K562 (cell line): ENCODE data around the gene DCST1. TPM values are rescaled to one million over a fixed set of nuclear protein-coding genes. Genes with fewer than 3 reads are reported as not detected.
A peak's percentile ranks its signal among the peaks of the same experiment; 100 is the strongest.

Source experiments
- ATAC-seq: fragments of 200-7000 bp; cut with Tn5 transposase; 3 replicates; pipeline ENCODE4 v1.9.1; 2020; ENCODE audit warnings: moderate library complexity
- BruUV-seq: library from RNA; stranded (reverse); fragments of 400-500 nt; replicated peaks from 2 replicates; lab custom pipeline; 2021; lab: Mats Ljungman, UMichigan
- CTCF ChIA-PET: fragments of 300-600 bp; formaldehyde crosslinking; extraction: SDS; loops from one replicate; lab custom pipeline; 2021; ENCODE audit warnings: low intra/inter-chr PET ratio; lab: Yijun Ruan, JAX
- POLR2A ChIA-PET: fragments of 300-600, 350-650 bp; sonication (Branson Sonifier 250); formaldehyde crosslinking; extraction: SDS; loops from one replicate; lab custom pipeline; 2021; ENCODE audit warnings: antibody characterized with exemption, inconsistent platforms; lab: Yijun Ruan, JAX
- DNase-seq, 4 experiments: peaks; one replicate each; pipeline versions ENCODE4 v3.0.0 to v3.0.0-alpha.2; 2011 to 2018; ENCODE audit warnings: low spot score in 3 of 4, mixed read lengths in 3 of 4; ENCODE audit errors: extremely low read depth in 1 of 4
- FAIRE-seq: peaks from 2 replicates; lab custom pipeline; 2011; peaks lifted over from hg19 to GRCh38; lab: Jason Lieb, UNC
- H2AFZ ChIP-seq: 2 replicates; pipeline ENCODE4 v1.6.0; 2011; ENCODE audit warnings: low read depth, low read length, control low read depth, inconsistent platforms
- H3K27ac ChIP-seq: fragments of 200-600 bp; 3 replicates; pipeline ENCODE4 v1.8.0; 2011; ENCODE audit warnings: low read depth, mild to moderate bottlenecking, control low read depth, inconsistent platforms, low read length, moderate library complexity, mixed read lengths; ENCODE audit errors: extremely low read depth
- H3K27me3 ChIP-seq, 2 experiments: fragments of 300-600 bp in 1 of 2; 2 replicates in 1 of 2; 3 replicates in 1 of 2; pipeline versions ENCODE4 v1.6.0 to v1.8.0; 2011; ENCODE audit warnings: inconsistent platforms in 2 of 2, low read length in 2 of 2, mild to moderate bottlenecking in 1 of 2, mixed read lengths in 1 of 2, moderate library complexity in 1 of 2; ENCODE audit not compliant: control insufficient read depth in 2 of 2, insufficient read depth in 2 of 2
- H3K36me3 ChIP-seq: fragments of 300-600 bp; 3 replicates; pipeline ENCODE4 v1.8.0; 2011; ENCODE audit warnings: mild to moderate bottlenecking, low read length, inconsistent platforms; ENCODE audit not compliant: control insufficient read depth, insufficient read depth
- H3K4me1 ChIP-seq, 2 experiments: fragments of 200-600 bp in 1 of 2; replicated peaks in 1 of 2; 2 replicates in 1 of 2; 3 replicates in 1 of 2; pipeline versions ENCODE4 v1.5.1 to v1.8.0; 2011; ENCODE audit warnings: inconsistent platforms in 2 of 2, low read length in 2 of 2, mild to moderate bottlenecking in 1 of 2, mixed read lengths in 1 of 2, moderate library complexity in 1 of 2; ENCODE audit not compliant: control insufficient read depth in 2 of 2, insufficient read depth in 2 of 2
- H3K4me2 ChIP-seq: 2 replicates; pipeline ENCODE4 v1.6.1; 2011; ENCODE audit warnings: low read length, control low read depth, inconsistent platforms, mixed read lengths; ENCODE audit not compliant: insufficient read depth
- H3K4me3 ChIP-seq: fragments of 200-600 bp; sonication (generic), shearing (Covaris generic); 2 replicates; pipeline ENCODE4 v1.5.1; 2016; ENCODE audit warnings: control low read depth, inconsistent platforms
- H3K79me2 ChIP-seq: fragments of 200-600 bp; 3 replicates; pipeline ENCODE4 v1.8.0; 2011; ENCODE audit warnings: low read length, inconsistent platforms; ENCODE audit not compliant: control insufficient read depth, insufficient read depth
- H3K9ac ChIP-seq, 2 experiments: 2 replicates each; pipeline versions ENCODE4 v1.6.0 to v1.6.1; 2011; ENCODE audit warnings: low read depth in 2 of 2, low read length in 2 of 2, control low read depth in 1 of 2, inconsistent platforms in 1 of 2, mild to moderate bottlenecking in 1 of 2, mixed read lengths in 1 of 2; ENCODE audit not compliant: insufficient read depth in 1 of 2
- H3K9me1 ChIP-seq: one replicate; pipeline ENCODE4 v1.6.0; 2011; ENCODE audit warnings: inconsistent platforms, mild to moderate bottlenecking, low read length, moderate library complexity; ENCODE audit not compliant: control insufficient read depth, insufficient read depth
- H3K9me3 ChIP-seq: replicated peaks from 2 replicates; pipeline ENCODE4 v1.5.1; 2011; ENCODE audit warnings: low read depth, low read length, inconsistent platforms; ENCODE audit not compliant: control insufficient read depth, insufficient read depth
- H4K20me1 ChIP-seq: replicated peaks from 2 replicates; pipeline ENCODE4 v1.6.1; 2011; ENCODE audit warnings: low read length, inconsistent platforms, mixed read lengths; ENCODE audit not compliant: control insufficient read depth, insufficient read depth
- CTCF ChIP-seq, 3 experiments: IDR thresholded peaks in 2 of 3; conservative IDR thresholded peaks in 1 of 3; 2 replicates each; pipeline ENCODE4 v1.5.1; 2011 to 2012; ENCODE audit warnings: low read length in 3 of 3, mild to moderate bottlenecking in 3 of 3, control low read depth in 2 of 3, improper control_type of control experiment in 1 of 3, inconsistent platforms in 1 of 3, low read depth in 1 of 3, mixed read lengths in 1 of 3, moderate library complexity in 1 of 3; ENCODE audit not compliant: insufficient read depth in 2 of 3
- FIP1L1 ChIP-seq: fragments of 200-400 bp; formaldehyde crosslinking; IDR thresholded peaks from 2 replicates; pipeline ENCODE4 v1.6.1; 2018; ENCODE audit warnings: mild to moderate bottlenecking, low read depth, low read length; ENCODE audit not compliant: poor library complexity, severe bottlenecking
- FOXM1 ChIP-seq, 2 experiments: fragments of 450-650 bp in 1 of 2; sonication (generic) in 1 of 2; formaldehyde crosslinking in 1 of 2; IDR thresholded peaks; 2 replicates each; pipeline versions ENCODE4 v1.6.1 to v1.9.0; 2017 to 2022; ENCODE audit warnings: low read depth in 2 of 2, mild to moderate bottlenecking in 2 of 2, missing genetic modification reagents in 1 of 2, moderate library complexity in 1 of 2
- MBD1 ChIP-seq: fragments of 250-450 bp; sonication (Bioruptor Pico); IDR thresholded peaks from 2 replicates; pipeline ENCODE4 v1.8.0; 2022; ENCODE audit warnings: inconsistent platforms
- NR3C1 ChIP-seq: sonication (generic); formaldehyde crosslinking; IDR thresholded peaks from 2 replicates; pipeline ENCODE4 v1.8.1; 2022; ENCODE audit warnings: missing genetic modification reagents
- PCBP1 ChIP-seq: fragments of 200-400 bp; formaldehyde crosslinking; IDR thresholded peaks from 2 replicates; pipeline ENCODE4 v1.6.1; 2018; ENCODE audit warnings: mild to moderate bottlenecking, low read depth, low read length; ENCODE audit not compliant: poor library complexity, severe bottlenecking
- RNF2 ChIP-seq: sonication (generic); IDR thresholded peaks from 2 replicates; pipeline ENCODE4 v1.6.1; 2016
- SIX5 ChIP-seq, 2 experiments: IDR thresholded peaks; 2 replicates each; pipeline ENCODE4 v1.6.1; 2011; ENCODE audit warnings: low read length in 2 of 2, borderline replicate concordance in 1 of 2, low read depth in 1 of 2, mild to moderate bottlenecking in 1 of 2, moderate library complexity in 1 of 2; ENCODE audit not compliant: insufficient read depth in 1 of 2
- SMARCA4 ChIP-seq: fragments of 450-650 bp; IDR thresholded peaks from 2 replicates; pipeline ENCODE4 v1.6.1; 2016
- SP1 ChIP-seq: sonication (generic); formaldehyde crosslinking; IDR thresholded peaks from 2 replicates; pipeline ENCODE4 v1.8.1; 2022; ENCODE audit warnings: mild to moderate bottlenecking, missing genetic modification reagents
- TAF9B ChIP-seq: fragments of 450-650 bp; IDR thresholded peaks from 2 replicates; pipeline ENCODE4 v1.6.1; 2018; ENCODE audit warnings: mild to moderate bottlenecking; ENCODE audit not compliant: partially characterized antibody
- ZBTB33 ChIP-seq: sonication (generic); formaldehyde crosslinking; IDR thresholded peaks from 2 replicates; pipeline ENCODE4 v1.8.1; 2023; ENCODE audit warnings: mild to moderate bottlenecking, missing genetic modification reagents
- ZNF277 ChIP-seq: fragments of 250-450 bp; sonication (Bioruptor Pico); IDR thresholded peaks from 2 replicates; pipeline ENCODE4 v1.8.0; 2022; ENCODE audit warnings: inconsistent platforms, mild to moderate bottlenecking, moderate library complexity, borderline replicate concordance
- WGBS: fragments of 100-300 bp; shearing (Covaris generic); methylation state at CpG from one replicate; pipeline ENCODE4 v1.1.6; 2016; ENCODE audit warnings: low coverage, mixed read lengths; ENCODE audit not compliant: insufficient coverage; ENCODE audit errors: missing lambda C conversion rate; 5-methylcytosine and 5-hydroxymethylcytosine counted together
- in situ Hi-C: fragments of 300-500 bp; cut with MboI; formaldehyde crosslinking; loops from 4 replicates; pipeline ENCODE4 v1.15.0; 2018; ENCODE audit warnings: inconsistent platforms, mixed read lengths
- intact Hi-C: fragments of 100-400 bp; cut with micrococcal nuclease; formaldehyde crosslinking; loops from 2 replicates; pipeline ENCODE4 v1.14.2; 2022
- polyA plus RNA-seq, 8 experiments: library from polyadenylated mRNA; depleted of rRNA in 4 of 8; stranded (reverse) in 5 of 8; unstranded in 3 of 8; fragments of >200 nt; fragmentation: Nextera tagmentation in 2 of 8; fragmentation: Illumina TruSeq in 1 of 8; extraction: Ambion mirVana in 2 of 8; extraction: Trizol in 1 of 8; gene quantifications; 2 replicates each; pipeline versions ENCODE4 v1.2.1 to v1.2.3, GENCODE V29; 2011 to 2014; ENCODE audit warnings: inconsistent platforms in 1 of 8, missing spikeins in 1 of 8
- total RNA-seq, 7 experiments: library from RNA; depleted of rRNA in 6 of 7; stranded (reverse); fragments of >200 nt in 6 of 7; fragmentation: Illumina TruSeq in 2 of 7; extraction: Trizol in 2 of 7; gene quantifications; 2 replicates each; pipeline versions ENCODE4 v1.2.1 to v1.2.3, GENCODE V29; 2011 to 2021; ENCODE audit warnings: low replicate concordance in 1 of 7

Gene DCST1
- total and polyA plus RNA-seq, 9 of the 15 experiments (the other 6 are each of a cell fraction or from before 2014, with no cell fraction given) = not detected

- in situ Hi-C loops (loop anchor here (5.0 kb wide), 1 partner anchor 105 kb away; the partner anchor contains the start of gene PBXIP1), intact Hi-C loops (loop anchor here (1.0 to 5.0 kb wide), 4 partner anchors 22 to 503 kb away; partner anchors contain the start of genes CKS1B, SHC1 and UBE2Q1)
- Histone ChIP-seq H3K27me3 (no peaks in the 10 kb centered on the region), H3K79me2 (peaks cover 9% of the 10 kb centered on the region; the same call in 2 of the 3 replicates), H3K4me1 (peaks cover 27 to 61% of the 10 kb centered on the region in 2 experiments), H3K36me3 (peaks cover 38% of the 10 kb centered on the region; the same call in 2 of the 3 replicates), H3K27ac (no peak overlapping the region), H3K4me2 (no peak overlapping the region), H3K9me1 (peaks cover 7% of the 10 kb centered on the region), H4K20me1 (no peaks in the 10 kb centered on the region; the same call in 1 of the 2 replicates), H3K4me3 (no peak overlapping the region), H3K9ac (peak overlapping the region in 1 of 2 experiments; percentile 61; a peak in 2 of 4 replicates), H3K9me3 (no peaks in the 10 kb centered on the region), H2AFZ (no peak overlapping the region)
- 65% methylated on average over 23 of the region's 29 CpGs for whole genome bisulfite sequencing
- no TSS peak for BruUV-seq
- ATAC-seq (no peak), DNase-seq (peak in 1 of 4 experiments; percentile 22), FAIRE-seq (no peak)
- ChIA-PET POLR2A (interaction anchor here (0.6 to 1.4 kb wide), 8 partner anchors 23 to 884 kb away, joined by 3 to 4 read pairs (median 3); partner anchors contain the start of gene FLAD1), CTCF (interaction anchor here (0.7 to 4.0 kb wide), 10 partner anchors 16 to 583 kb away, joined by 3 to 153 read pairs (median 6); partner anchors contain the start of genes EFNA3 and UBE2Q1)
- TF ChIP-seq FIP1L1 (no peak), TAF9B (no peak), RNF2 (no peak), NR3C1 (CRISPR knock-in tag) (0 out of 2 replicates have a peak, but pooled peaks have one; percentile 13), SIX5 (IDR thresholded peaks at IDR 0.05; ENCODE audit: borderline replicate concordance in 1 of 2, insufficient read depth in 1 of 2, low read depth in 1 of 2, low read length in 2 of 2) (no peak), PCBP1 (no peak), ZBTB33 (CRISPR knock-in tag) (peak; percentile 97), FOXM1 (IDR thresholded peaks at IDR 0.05; ENCODE audit: low read depth) (no peak), FOXM1 (CRISPR knock-in tag; IDR thresholded peaks at IDR 0.05; ENCODE audit: low read depth) (0 out of 2 replicates have a peak, but pooled peaks have one; percentile 23), SMARCA4 (no peak), MBD1 (CRISPR knock-in tag) (0 out of 2 replicates have a peak, but pooled peaks have one; percentile 13), SP1 (no peak), ZNF277 (CRISPR knock-in tag) (no peak), CTCF (IDR thresholded peaks at IDR 0.05 in 2 of 3, conservative IDR thresholded peaks at IDR 0.05 in 1 of 3; ENCODE audit: insufficient read depth in 2 of 3, low read depth in 1 of 3, low read length in 3 of 3) (0 out of 6 replicates have a peak, but pooled peaks of 2 of the 3 experiments have one; percentile 1)
Observed at GRCh38 chr1:155062151-155062686, 28.6 kb downstream of the DCST1 start.
